ENCODE measurements around the gene PCNX2.

GRCh38 chr1:233253231-233253831, 42.2 kb downstream of the PCNX2 start:
- TF ChIP-seq, protein P1, sequence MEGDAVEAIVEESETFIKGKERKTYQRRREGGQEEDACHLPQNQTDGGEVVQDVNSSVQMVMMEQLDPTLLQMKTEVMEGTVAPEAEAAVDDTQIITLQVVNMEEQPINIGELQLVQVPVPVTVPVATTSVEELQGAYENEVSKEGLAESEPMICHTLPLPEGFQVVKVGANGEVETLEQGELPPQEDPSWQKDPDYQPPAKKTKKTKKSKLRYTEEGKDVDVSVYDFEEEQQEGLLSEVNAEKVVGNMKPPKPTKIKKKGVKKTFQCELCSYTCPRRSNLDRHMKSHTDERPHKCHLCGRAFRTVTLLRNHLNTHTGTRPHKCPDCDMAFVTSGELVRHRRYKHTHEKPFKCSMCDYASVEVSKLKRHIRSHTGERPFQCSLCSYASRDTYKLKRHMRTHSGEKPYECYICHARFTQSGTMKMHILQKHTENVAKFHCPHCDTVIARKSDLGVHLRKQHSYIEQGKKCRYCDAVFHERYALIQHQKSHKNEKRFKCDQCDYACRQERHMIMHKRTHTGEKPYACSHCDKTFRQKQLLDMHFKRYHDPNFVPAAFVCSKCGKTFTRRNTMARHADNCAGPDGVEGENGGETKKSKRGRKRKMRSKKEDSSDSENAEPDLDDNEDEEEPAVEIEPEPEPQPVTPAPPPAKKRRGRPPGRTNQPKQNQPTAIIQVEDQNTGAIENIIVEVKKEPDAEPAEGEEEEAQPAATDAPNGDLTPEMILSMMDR (IDR thresholded peaks at IDR 0.05; ENCODE audit: insufficient read depth, low read length, poor library complexity, severe bottlenecking) = no peak
- TF ChIP-seq EZH2phosphoT487 (conservative IDR thresholded peaks at IDR 0.05; ENCODE audit: low read length) = no peak
